ENCODE measurements around the gene THUMPD3.

Gene THUMPD3

GRCh38 chr3:9428411-9428810, 65.6 kb downstream of the THUMPD3 start:
- no peak overlapping the region for H3K27ac ChIP-seq
- TF ChIP-seq, protein P1, sequence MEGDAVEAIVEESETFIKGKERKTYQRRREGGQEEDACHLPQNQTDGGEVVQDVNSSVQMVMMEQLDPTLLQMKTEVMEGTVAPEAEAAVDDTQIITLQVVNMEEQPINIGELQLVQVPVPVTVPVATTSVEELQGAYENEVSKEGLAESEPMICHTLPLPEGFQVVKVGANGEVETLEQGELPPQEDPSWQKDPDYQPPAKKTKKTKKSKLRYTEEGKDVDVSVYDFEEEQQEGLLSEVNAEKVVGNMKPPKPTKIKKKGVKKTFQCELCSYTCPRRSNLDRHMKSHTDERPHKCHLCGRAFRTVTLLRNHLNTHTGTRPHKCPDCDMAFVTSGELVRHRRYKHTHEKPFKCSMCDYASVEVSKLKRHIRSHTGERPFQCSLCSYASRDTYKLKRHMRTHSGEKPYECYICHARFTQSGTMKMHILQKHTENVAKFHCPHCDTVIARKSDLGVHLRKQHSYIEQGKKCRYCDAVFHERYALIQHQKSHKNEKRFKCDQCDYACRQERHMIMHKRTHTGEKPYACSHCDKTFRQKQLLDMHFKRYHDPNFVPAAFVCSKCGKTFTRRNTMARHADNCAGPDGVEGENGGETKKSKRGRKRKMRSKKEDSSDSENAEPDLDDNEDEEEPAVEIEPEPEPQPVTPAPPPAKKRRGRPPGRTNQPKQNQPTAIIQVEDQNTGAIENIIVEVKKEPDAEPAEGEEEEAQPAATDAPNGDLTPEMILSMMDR (conservative IDR thresholded peaks at IDR 0.05; ENCODE audit: low read depth): no peak
- no peak for DNase-seq (ENCODE audit: low spot score)
- ChIA-PET POLR2A (ENCODE audit: low non-redundant PET) (no interaction called here), CTCF (no interaction called here)

- H3K27ac ChIP-seq: no peak overlapping the region
- TF ChIP-seq, protein P1 (conservative IDR thresholded peaks at IDR 0.05; ENCODE audit: low read depth): no peak
- no peak for DNase-seq (ENCODE audit: low spot score)
- POLR2A ChIA-PET (ENCODE audit: low non-redundant PET): no interaction called here
- CTCF ChIA-PET: interaction anchor here (0.7 kb wide), 1 partner anchor 33 kb away, joined by 3 read pairs; no protein-coding TSS in a partner anchor
Measured at GRCh38 chr3:9430733-9431132, 67.9 kb downstream of the THUMPD3 start.

GRCh38 chr3:9433627-9434521, 71.0 kb downstream of the THUMPD3 start:
- CTCF ChIA-PET: no interaction called here
- TF ChIP-seq, protein P1 (conservative IDR thresholded peaks at IDR 0.05; ENCODE audit: low read depth): no peak
- POLR2A ChIA-PET (ENCODE audit: low non-redundant PET): no interaction called here
- no peak for DNase-seq (ENCODE audit: low spot score)
- H3K27ac ChIP-seq: no peak overlapping the region

- POLR2A ChIA-PET (ENCODE audit: low non-redundant PET): no interaction called here
- H3K27ac ChIP-seq: no peak overlapping the region
- CTCF ChIA-PET: interaction anchor here (0.6 kb wide), 1 partner anchor 10 kb away, joined by 3 read pairs; no protein-coding TSS in a partner anchor
- DNase-seq (ENCODE audit: low spot score): no peak
- TF ChIP-seq, protein P1 (conservative IDR thresholded peaks at IDR 0.05; ENCODE audit: low read depth): no peak
Measured at GRCh38 chr3:9435316-9435715, 72.5 kb downstream of the THUMPD3 start.

Data from RWPE1 (cell line).